Upper lobe of left lung (tissue), 4 donors: ENCODE measurements around the gene ELP4.

ENCODE experiments used
- POLR2A ChIP-seq, 4 donors: fragments of 450-650 bp; IDR thresholded peaks; one replicate each; pipeline ENCODE4 v1.5.1; 2016 to 2017; ENCODE audit warnings: antibody characterized with exemption in 4 of 4, mild to moderate bottlenecking in 2 of 4
- POLR2AphosphoS5 ChIP-seq, 2 donors: sonication (generic); formaldehyde crosslinking; IDR thresholded peaks; one replicate each; pipeline ENCODE4 v1.5.1; 2017; ENCODE audit warnings: antibody characterized with exemption in 2 of 2
- TF ChIP-seq, protein P1 (sequence below), 6 experiments: fragments of 450-650 bp in 4 of 6; fragments of 200-600 bp in 2 of 6; sonication (generic) in 2 of 6; IDR thresholded peaks; one replicate each; pipeline ENCODE4 v1.5.1; 2016 to 2019; ENCODE audit warnings: antibody characterized with exemption in 6 of 6

DNA sequence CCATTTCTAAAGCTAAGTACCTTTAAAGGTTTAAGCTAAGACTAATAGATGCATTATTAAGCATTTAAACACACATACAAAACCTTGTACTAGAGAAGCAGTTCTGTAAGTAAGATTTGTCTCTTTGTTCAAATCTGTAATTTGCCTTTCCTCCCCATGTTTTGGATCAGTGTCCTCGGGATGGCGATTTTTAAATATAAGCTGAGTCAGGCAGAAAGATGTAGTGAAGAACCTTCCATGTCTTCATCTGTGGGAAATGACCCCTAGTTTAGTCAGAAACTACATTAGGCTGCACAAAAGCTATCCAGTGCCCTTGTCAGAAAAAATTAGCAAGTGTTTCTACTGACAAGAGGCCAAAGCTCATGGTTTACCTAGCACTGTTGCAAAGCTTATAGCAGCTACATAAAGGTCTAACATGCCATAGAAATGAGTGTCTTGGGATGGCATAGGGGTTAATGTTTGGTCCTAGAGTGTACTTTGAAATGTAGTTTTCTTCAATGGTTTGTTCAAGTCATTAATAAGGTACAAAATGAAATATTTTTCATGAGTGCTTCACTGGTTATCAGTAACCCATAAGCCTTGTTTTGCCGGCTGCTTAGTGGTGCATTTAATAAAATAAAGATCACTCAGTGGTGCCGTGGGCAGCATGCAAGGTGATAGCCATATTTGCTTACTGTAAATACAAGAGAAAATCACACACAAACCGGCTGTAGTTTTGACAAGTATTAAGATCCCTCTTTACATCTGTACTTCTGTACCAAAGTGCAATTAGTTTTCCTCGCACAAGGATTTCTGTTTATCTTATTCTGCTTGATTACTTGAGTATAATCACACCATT lies 139.8 kb downstream of the ELP4 start:
- TF ChIP-seq, protein P1, sequence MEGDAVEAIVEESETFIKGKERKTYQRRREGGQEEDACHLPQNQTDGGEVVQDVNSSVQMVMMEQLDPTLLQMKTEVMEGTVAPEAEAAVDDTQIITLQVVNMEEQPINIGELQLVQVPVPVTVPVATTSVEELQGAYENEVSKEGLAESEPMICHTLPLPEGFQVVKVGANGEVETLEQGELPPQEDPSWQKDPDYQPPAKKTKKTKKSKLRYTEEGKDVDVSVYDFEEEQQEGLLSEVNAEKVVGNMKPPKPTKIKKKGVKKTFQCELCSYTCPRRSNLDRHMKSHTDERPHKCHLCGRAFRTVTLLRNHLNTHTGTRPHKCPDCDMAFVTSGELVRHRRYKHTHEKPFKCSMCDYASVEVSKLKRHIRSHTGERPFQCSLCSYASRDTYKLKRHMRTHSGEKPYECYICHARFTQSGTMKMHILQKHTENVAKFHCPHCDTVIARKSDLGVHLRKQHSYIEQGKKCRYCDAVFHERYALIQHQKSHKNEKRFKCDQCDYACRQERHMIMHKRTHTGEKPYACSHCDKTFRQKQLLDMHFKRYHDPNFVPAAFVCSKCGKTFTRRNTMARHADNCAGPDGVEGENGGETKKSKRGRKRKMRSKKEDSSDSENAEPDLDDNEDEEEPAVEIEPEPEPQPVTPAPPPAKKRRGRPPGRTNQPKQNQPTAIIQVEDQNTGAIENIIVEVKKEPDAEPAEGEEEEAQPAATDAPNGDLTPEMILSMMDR (IDR thresholded peaks at IDR 0.05), result no peak
- no peak for TF ChIP-seq POLR2AphosphoS5 (IDR thresholded peaks at IDR 0.05)
- no peak for TF ChIP-seq POLR2A (IDR thresholded peaks at IDR 0.05)
